Measurements from ENCODE around the gene LINC00632. TPM values are rescaled to one million over a fixed set of nuclear protein-coding genes. Genes with fewer than 3 reads are reported as not detected.

LINC00632 gene
- total and polyA plus RNA-seq, 4 donors, result 0.15 to 28.7 (median 0.32) TPM

DNA sequence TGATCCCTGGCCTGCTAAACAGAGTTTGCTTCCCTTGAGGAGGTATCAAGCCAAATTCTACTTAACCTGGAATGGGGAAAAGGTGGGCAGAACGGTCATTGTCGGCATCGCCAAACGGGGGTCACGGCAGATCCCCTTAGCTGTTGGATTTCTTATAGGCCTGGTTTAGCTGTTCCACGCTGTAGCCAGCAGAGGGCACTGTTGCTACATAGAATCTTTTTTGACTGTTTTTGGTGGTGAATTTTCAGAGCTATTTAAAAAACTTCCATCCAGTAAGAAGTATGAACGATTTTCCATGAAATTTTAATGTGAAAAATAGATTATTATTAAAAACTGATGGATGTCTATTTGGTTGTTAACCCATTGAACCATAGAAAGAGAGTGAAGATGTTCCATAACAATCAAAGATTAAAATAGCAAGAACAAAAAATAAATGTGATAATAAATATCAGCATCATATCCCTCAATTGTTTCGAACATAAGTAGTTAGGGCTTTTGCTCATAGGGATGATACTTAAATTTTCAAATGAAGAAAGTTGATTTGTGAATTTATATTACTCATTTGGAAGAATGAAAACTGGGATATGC is 56.6 kb downstream of the LINC00632 start:
- TF ChIP-seq, protein P1, sequence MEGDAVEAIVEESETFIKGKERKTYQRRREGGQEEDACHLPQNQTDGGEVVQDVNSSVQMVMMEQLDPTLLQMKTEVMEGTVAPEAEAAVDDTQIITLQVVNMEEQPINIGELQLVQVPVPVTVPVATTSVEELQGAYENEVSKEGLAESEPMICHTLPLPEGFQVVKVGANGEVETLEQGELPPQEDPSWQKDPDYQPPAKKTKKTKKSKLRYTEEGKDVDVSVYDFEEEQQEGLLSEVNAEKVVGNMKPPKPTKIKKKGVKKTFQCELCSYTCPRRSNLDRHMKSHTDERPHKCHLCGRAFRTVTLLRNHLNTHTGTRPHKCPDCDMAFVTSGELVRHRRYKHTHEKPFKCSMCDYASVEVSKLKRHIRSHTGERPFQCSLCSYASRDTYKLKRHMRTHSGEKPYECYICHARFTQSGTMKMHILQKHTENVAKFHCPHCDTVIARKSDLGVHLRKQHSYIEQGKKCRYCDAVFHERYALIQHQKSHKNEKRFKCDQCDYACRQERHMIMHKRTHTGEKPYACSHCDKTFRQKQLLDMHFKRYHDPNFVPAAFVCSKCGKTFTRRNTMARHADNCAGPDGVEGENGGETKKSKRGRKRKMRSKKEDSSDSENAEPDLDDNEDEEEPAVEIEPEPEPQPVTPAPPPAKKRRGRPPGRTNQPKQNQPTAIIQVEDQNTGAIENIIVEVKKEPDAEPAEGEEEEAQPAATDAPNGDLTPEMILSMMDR (IDR thresholded peaks at IDR 0.05; ENCODE audit: low read depth, low read length, missing input control), result peak; percentile 73
- TF ChIP-seq EGR1 (IDR thresholded peaks at IDR 0.05; ENCODE audit: low read depth in 2 of 2) (no peak), RAD21 (IDR thresholded peaks at IDR 0.05) (peak; percentile 68 to 84)
- WGBS, result 5% methylated on average over 8 of the region's 8 CpGs
- Histone ChIP-seq H3K27me3 (ENCODE audit: control insufficient read depth in 4 of 4, insufficient read depth in 4 of 4, low read length in 3 of 4) (peaks cover 0 to 6% (median 0%) of the 10 kb centered on the region in 4 donors), H3K9ac (ENCODE audit: low read depth in 1 of 2, low read length in 2 of 2) (no peak overlapping the region), H3K4me1 (ENCODE audit: control insufficient read depth in 4 of 4, insufficient read depth in 4 of 4, low read length in 3 of 4) (peaks cover 3 to 12% (median 5%) of the 10 kb centered on the region in 4 donors), H3K27ac (ENCODE audit: low read depth in 1 of 2, low read length in 2 of 2) (no peak overlapping the region), H3K4me3 (ENCODE audit: low read depth in 1 of 3, low read length in 3 of 3) (no peak overlapping the region), H3K9me3 (ENCODE audit: control insufficient read depth in 4 of 4, low read length in 3 of 4) (no peaks in the 10 kb centered on the region), H3K36me3 (ENCODE audit: control insufficient read depth in 4 of 4, insufficient read depth in 3 of 4, low read depth in 1 of 4, low read length in 3 of 4) (no peaks in the 10 kb centered on the region)
- DNase-seq (ENCODE audit: low spot score), result no peak

DNA sequence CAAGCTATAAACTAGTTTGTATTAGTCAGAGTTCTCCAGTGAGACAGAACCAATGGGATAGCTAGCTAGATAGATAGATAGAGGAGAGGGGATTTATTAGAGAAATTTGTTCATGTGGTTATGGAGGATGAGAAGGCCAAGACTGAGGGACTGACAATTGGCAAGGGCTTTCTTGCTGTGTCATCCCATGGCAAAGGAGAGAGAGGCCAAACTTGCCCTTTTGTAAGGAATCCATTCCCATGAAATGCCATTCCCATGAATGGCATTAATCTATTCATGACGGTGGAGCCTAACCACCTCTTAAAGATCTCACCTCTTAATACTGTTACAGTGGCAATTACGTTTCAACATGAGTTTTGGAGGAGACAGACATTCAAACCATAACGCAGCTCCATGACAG is 58.1 kb downstream of the LINC00632 start:
- no peak overlapping the region for H3K9ac ChIP-seq (ENCODE audit: low read depth in 1 of 2, low read length in 2 of 2)
- H3K27me3 ChIP-seq (ENCODE audit: control insufficient read depth in 4 of 4, insufficient read depth in 4 of 4, low read length in 3 of 4), result peaks cover 0 to 4% (median 0%) of the 10 kb centered on the region in 4 donors
- peaks cover 3 to 9% (median 5%) of the 10 kb centered on the region in 4 donors for H3K4me1 ChIP-seq (ENCODE audit: control insufficient read depth in 4 of 4, insufficient read depth in 4 of 4, low read length in 3 of 4)
- no peak overlapping the region for H3K27ac ChIP-seq (ENCODE audit: low read depth in 1 of 2, low read length in 2 of 2)
- no peaks in the 10 kb centered on the region for H3K36me3 ChIP-seq (ENCODE audit: control insufficient read depth in 4 of 4, insufficient read depth in 3 of 4, low read depth in 1 of 4, low read length in 3 of 4)
- no peak overlapping the region for H3K4me3 ChIP-seq (ENCODE audit: low read depth in 1 of 3, low read length in 3 of 3)
- no peaks in the 10 kb centered on the region for H3K9me3 ChIP-seq (ENCODE audit: control insufficient read depth in 4 of 4, low read length in 3 of 4)
- TF ChIP-seq SP1 (IDR thresholded peaks at IDR 0.05), result no peak
- TF ChIP-seq FOXA2 (IDR thresholded peaks at IDR 0.05), result no peak
- TF ChIP-seq GABPA (IDR thresholded peaks at IDR 0.05 in 1 of 2, conservative IDR thresholded peaks at IDR 0.05 in 1 of 2), result no peak
- no peak for TF ChIP-seq EGR1 (IDR thresholded peaks at IDR 0.05; ENCODE audit: low read depth in 2 of 2)
- TF ChIP-seq HNF4G (IDR thresholded peaks at IDR 0.05), result no peak
- TF ChIP-seq, protein P2, sequence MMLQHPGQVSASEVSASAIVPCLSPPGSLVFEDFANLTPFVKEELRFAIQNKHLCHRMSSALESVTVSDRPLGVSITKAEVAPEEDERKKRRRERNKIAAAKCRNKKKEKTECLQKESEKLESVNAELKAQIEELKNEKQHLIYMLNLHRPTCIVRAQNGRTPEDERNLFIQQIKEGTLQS (IDR thresholded peaks at IDR 0.05), result no peak
- TF ChIP-seq, protein P3, sequence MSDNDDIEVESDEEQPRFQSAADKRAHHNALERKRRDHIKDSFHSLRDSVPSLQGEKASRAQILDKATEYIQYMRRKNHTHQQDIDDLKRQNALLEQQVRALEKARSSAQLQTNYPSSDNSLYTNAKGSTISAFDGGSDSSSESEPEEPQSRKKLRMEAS (IDR thresholded peaks at IDR 0.05), result no peak
- TF ChIP-seq RAD21 (IDR thresholded peaks at IDR 0.05), result no peak
- TF ChIP-seq, protein P1 (IDR thresholded peaks at IDR 0.05; ENCODE audit: low read depth, low read length, missing input control), result no peak
- no peak for TF ChIP-seq YY1 (IDR thresholded peaks at IDR 0.05)
- TF ChIP-seq, protein P4, sequence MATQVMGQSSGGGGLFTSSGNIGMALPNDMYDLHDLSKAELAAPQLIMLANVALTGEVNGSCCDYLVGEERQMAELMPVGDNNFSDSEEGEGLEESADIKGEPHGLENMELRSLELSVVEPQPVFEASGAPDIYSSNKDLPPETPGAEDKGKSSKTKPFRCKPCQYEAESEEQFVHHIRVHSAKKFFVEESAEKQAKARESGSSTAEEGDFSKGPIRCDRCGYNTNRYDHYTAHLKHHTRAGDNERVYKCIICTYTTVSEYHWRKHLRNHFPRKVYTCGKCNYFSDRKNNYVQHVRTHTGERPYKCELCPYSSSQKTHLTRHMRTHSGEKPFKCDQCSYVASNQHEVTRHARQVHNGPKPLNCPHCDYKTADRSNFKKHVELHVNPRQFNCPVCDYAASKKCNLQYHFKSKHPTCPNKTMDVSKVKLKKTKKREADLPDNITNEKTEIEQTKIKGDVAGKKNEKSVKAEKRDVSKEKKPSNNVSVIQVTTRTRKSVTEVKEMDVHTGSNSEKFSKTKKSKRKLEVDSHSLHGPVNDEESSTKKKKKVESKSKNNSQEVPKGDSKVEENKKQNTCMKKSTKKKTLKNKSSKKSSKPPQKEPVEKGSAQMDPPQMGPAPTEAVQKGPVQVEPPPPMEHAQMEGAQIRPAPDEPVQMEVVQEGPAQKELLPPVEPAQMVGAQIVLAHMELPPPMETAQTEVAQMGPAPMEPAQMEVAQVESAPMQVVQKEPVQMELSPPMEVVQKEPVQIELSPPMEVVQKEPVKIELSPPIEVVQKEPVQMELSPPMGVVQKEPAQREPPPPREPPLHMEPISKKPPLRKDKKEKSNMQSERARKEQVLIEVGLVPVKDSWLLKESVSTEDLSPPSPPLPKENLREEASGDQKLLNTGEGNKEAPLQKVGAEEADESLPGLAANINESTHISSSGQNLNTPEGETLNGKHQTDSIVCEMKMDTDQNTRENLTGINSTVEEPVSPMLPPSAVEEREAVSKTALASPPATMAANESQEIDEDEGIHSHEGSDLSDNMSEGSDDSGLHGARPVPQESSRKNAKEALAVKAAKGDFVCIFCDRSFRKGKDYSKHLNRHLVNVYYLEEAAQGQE (IDR thresholded peaks at IDR 0.05), result no peak
- no peak for TF ChIP-seq JUND (IDR thresholded peaks at IDR 0.05)
- no peak for TF ChIP-seq TAF1 (conservative IDR thresholded peaks at IDR 0.05)
- no peak for TF ChIP-seq RXRA (IDR thresholded peaks at IDR 0.05)
- TF ChIP-seq NR2F2 (IDR thresholded peaks at IDR 0.05), result no peak
- no peak for TF ChIP-seq FOXA1 (IDR thresholded peaks at IDR 0.05)
- TF ChIP-seq HNF4A (conservative IDR thresholded peaks at IDR 0.05), result no peak
- TF ChIP-seq, protein P5, sequence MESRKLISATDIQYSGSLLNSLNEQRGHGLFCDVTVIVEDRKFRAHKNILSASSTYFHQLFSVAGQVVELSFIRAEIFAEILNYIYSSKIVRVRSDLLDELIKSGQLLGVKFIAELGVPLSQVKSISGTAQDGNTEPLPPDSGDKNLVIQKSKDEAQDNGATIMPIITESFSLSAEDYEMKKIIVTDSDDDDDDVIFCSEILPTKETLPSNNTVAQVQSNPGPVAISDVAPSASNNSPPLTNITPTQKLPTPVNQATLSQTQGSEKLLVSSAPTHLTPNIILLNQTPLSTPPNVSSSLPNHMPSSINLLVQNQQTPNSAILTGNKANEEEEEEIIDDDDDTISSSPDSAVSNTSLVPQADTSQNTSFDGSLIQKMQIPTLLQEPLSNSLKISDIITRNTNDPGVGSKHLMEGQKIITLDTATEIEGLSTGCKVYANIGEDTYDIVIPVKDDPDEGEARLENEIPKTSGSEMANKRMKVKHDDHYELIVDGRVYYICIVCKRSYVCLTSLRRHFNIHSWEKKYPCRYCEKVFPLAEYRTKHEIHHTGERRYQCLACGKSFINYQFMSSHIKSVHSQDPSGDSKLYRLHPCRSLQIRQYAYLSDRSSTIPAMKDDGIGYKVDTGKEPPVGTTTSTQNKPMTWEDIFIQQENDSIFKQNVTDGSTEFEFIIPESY (IDR thresholded peaks at IDR 0.05), result no peak
- DNase-seq (ENCODE audit: low spot score), result no peak
- 80% methylated on average over 3 of the region's 3 CpGs for WGBS

Measured in liver (tissue), 9 donors.